Transverse colon (tissue), 4 donors: Measurements from ENCODE around the gene NFYC. TPM values are rescaled to one million over a fixed set of nuclear protein-coding genes. Genes with fewer than 3 reads are reported as not detected.

Experiments
- DNase-seq: peaks from one replicate; pipeline ENCODE4 v3.0.0-alpha.2; 2019
- H3K27ac ChIP-seq, 4 donors: fragments of 200-600 bp; sonication (generic); 2 replicates each; pipeline ENCODE4 v1.5.1; 2016 to 2018; ENCODE audit warnings: inconsistent platforms in 4 of 4
- H3K27me3 ChIP-seq: fragments of 200-600 bp; sonication (generic); 2 replicates; pipeline ENCODE4 v1.5.1; 2017; ENCODE audit warnings: inconsistent platforms
- H3K36me3 ChIP-seq, 4 donors: fragments of 200-600 bp; sonication (generic); 2 replicates each; pipeline ENCODE4 v1.5.1; 2017 to 2019; ENCODE audit warnings: inconsistent platforms in 4 of 4
- H3K4me1 ChIP-seq, 4 donors: fragments of 200-600 bp; sonication (generic); 2 replicates each; pipeline ENCODE4 v1.5.1; 2017 to 2020; ENCODE audit warnings: inconsistent platforms in 4 of 4
- H3K4me3 ChIP-seq, 4 donors: fragments of 200-600 bp; sonication (generic); 1 replicate in 1 of 4; 2 replicates in 3 of 4; pipeline versions ENCODE4 v1.5.1 to v1.6.1; 2017 to 2019; ENCODE audit warnings: inconsistent platforms in 4 of 4
- H3K9me3 ChIP-seq, 2 donors: fragments of 200-600 bp; sonication (generic); 2 replicates each; pipeline ENCODE4 v1.5.1; 2017 to 2019; ENCODE audit warnings: inconsistent platforms in 2 of 2
- EP300 ChIP-seq: sonication (generic); formaldehyde crosslinking; IDR thresholded peaks from one replicate; pipeline ENCODE4 v1.6.1; 2017; ENCODE audit warnings: antibody characterized with exemption, low read depth
- POLR2A ChIP-seq: fragments of 450-650 bp; IDR thresholded peaks from one replicate; pipeline ENCODE4 v1.6.1; 2016; ENCODE audit warnings: antibody characterized with exemption, mild to moderate bottlenecking, moderate library complexity
- POLR2AphosphoS5 ChIP-seq, 3 donors: sonication (generic); formaldehyde crosslinking; IDR thresholded peaks; one replicate each; pipeline ENCODE4 v1.6.1; 2016; ENCODE audit warnings: antibody characterized with exemption in 3 of 3
- WGBS, 2 donors: methylation state at CpG; one replicate each; pipeline ENCODE4 v1.1.5; 2018; ENCODE audit warnings: low coverage in 1 of 2; 5-methylcytosine and 5-hydroxymethylcytosine counted together
- in situ Hi-C, 4 donors: fragments of 200-750 bp; cut with MboI; loops; one replicate each; pipeline versions ENCODE4 v1.15.0 to v1.15.1; 2017; ENCODE audit warnings: low sequenced_read_pairs in 3 of 4, low pct_ligation_motif_present in 1 of 4, low pct_unique_long_range_greater_than_20kb in 1 of 4
- intact Hi-C: fragments of 100-400 bp; cut with DNase I; formaldehyde crosslinking; loops from one replicate; pipeline ENCODE4 v1.15.1; 2023; ENCODE audit warnings: low total_unique reads
- total RNA-seq, 4 donors: library from RNA; depleted of rRNA; stranded (reverse); fragments of >200 nt; gene quantifications; one replicate each; pipeline ENCODE4 v1.1.0, GENCODE V29; 2016
- TF ChIP-seq, protein P1 (sequence below), 5 experiments: fragments of 200-600 bp in 3 of 5; fragments of 450-650 bp in 2 of 5; sonication (generic) in 3 of 5; IDR thresholded peaks; 1 replicate in 2 of 5; 2 replicates in 3 of 5; pipeline ENCODE4 v1.5.1; 2016 to 2017; ENCODE audit warnings: antibody characterized with exemption in 5 of 5, inconsistent platforms in 3 of 5, mild to moderate bottlenecking in 2 of 5, moderate library complexity in 1 of 5

Gene NFYC
- total RNA-seq, 4 donors from 2014 or later = 34.4 to 101 (median 76.4) TPM

DNA sequence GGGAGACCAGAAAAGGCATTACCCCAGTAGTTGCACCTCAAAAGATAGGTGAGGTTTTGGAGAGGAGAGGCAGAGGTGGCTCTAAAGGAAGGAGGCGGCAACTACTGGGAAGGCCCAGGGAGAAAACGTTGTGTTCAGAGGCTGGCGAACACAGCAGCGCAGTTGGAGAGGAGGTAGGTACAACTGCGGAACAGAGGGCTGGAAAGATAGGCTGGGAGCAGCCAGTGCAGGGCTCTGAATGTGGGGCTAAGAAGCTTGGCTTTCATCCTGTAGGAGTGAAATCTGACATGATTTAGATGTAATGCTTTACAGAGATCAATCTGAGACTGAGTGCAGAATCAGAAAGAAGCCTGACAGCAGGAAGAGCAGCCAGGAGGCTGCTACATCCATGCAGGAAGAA, 39.0 kb upstream of the NFYC start:
- Histone ChIP-seq H3K27me3 (no peaks in the 10 kb centered on the region), H3K27ac (peak overlapping the region in 3 of 4 donors; percentile 31 to 60 (median 51)), H3K4me1 (peaks cover 0 to 13% (median 8%) of the 10 kb centered on the region in 4 donors), H3K36me3 (no peaks in the 10 kb centered on the region), H3K9me3 (no peaks in the 10 kb centered on the region), H3K4me3 (no peak overlapping the region)
- intact Hi-C loops = no loop called here
- no peak for TF ChIP-seq POLR2AphosphoS5 (IDR thresholded peaks at IDR 0.05)
- TF ChIP-seq, protein P1, sequence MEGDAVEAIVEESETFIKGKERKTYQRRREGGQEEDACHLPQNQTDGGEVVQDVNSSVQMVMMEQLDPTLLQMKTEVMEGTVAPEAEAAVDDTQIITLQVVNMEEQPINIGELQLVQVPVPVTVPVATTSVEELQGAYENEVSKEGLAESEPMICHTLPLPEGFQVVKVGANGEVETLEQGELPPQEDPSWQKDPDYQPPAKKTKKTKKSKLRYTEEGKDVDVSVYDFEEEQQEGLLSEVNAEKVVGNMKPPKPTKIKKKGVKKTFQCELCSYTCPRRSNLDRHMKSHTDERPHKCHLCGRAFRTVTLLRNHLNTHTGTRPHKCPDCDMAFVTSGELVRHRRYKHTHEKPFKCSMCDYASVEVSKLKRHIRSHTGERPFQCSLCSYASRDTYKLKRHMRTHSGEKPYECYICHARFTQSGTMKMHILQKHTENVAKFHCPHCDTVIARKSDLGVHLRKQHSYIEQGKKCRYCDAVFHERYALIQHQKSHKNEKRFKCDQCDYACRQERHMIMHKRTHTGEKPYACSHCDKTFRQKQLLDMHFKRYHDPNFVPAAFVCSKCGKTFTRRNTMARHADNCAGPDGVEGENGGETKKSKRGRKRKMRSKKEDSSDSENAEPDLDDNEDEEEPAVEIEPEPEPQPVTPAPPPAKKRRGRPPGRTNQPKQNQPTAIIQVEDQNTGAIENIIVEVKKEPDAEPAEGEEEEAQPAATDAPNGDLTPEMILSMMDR (IDR thresholded peaks at IDR 0.05) = no peak
- TF ChIP-seq POLR2A = no peak
- TF ChIP-seq EP300 = no peak
- WGBS, 2 donors = 84% methylated on average over 5 of the region's 5 CpGs; no CpG with 5 or more reads in 1 of the 2 donors
- no peak for DNase-seq
- in situ Hi-C loops = no loop called here

DNA sequence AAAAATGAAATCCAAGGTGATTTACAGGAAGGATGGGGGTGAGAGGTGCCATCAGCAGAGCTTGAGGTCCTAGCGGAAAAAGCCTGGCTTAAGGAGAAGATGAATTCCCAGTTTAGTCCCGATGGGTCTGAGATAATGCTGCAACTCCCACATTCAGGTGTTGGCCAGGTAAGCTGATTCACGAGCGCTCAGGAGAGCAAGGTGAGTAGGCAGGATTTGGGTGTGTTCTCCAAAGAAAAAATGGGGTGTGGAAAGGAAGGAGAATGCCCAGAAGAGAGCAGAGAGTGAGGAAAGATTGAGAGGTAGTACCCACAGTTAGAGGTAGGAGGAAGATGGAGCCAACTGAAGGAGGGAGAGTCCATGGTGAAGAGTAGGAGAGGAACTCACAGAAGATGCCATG, 38.5 kb upstream of the NFYC start:
- TF ChIP-seq, protein P1 (IDR thresholded peaks at IDR 0.05) = no peak
- no peaks in the 10 kb centered on the region for H3K36me3 ChIP-seq
- H3K27me3 ChIP-seq = no peaks in the 10 kb centered on the region
- DNase-seq = no peak
- no peaks in the 10 kb centered on the region for H3K9me3 ChIP-seq
- peaks cover 0 to 13% (median 8%) of the 10 kb centered on the region in 4 donors for H3K4me1 ChIP-seq
- WGBS, 2 donors = 81% methylated on average over 2 to 4 of the region's 4 CpGs
- H3K27ac ChIP-seq = no peak overlapping the region
- no peak overlapping the region for H3K4me3 ChIP-seq
- intact Hi-C loops = no loop called here
- in situ Hi-C loops = no loop called here

DNA sequence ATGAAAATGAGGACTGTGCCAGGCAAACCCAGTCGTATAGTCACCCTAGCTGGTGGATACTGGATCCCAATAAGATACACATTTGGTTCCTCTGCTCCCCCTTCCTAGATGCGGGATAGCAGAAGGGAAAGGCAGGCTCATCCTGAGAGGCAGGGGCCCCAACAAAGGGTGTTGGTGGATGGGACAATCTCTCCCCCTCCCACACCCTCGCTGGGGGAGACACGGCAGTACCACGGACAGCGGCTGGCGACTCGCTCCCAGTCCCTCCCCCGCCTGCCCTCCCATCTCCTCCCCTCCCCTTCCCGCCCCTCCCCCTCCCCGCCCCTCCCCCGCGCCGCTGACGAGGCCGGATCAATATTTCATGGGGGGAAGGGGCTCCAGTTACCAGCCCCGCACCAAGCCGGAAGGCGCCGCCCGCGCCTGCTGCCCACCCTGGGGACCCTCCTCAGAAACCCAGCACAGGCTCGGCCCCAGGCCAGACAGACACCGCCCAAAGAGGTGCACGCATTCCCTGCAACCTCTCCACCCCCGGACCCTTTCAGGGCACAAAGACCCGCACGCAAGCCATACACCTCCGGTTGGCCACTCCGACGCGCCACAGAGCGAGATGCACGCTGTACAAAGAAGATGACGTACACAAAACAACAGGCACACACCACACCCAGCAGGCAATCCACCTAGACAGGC, 37.5 kb upstream of the NFYC start:
- Histone ChIP-seq H3K4me1 (peaks cover 0 to 13% (median 8%) of the 10 kb centered on the region in 4 donors), H3K27me3 (no peaks in the 10 kb centered on the region), H3K27ac (no peak overlapping the region), H3K36me3 (no peaks in the 10 kb centered on the region), H3K4me3 (no peak overlapping the region), H3K9me3 (no peaks in the 10 kb centered on the region)
- TF ChIP-seq, protein P1 (IDR thresholded peaks at IDR 0.05) = no peak
- no peak for TF ChIP-seq EP300
- 44% methylated on average over 31 of the region's 35 CpGs; no CpG with 5 or more reads in 1 of the 2 donors for WGBS, 2 donors
- in situ Hi-C loops (no loop called here), intact Hi-C loops (no loop called here)
- no peak for DNase-seq

DNA sequence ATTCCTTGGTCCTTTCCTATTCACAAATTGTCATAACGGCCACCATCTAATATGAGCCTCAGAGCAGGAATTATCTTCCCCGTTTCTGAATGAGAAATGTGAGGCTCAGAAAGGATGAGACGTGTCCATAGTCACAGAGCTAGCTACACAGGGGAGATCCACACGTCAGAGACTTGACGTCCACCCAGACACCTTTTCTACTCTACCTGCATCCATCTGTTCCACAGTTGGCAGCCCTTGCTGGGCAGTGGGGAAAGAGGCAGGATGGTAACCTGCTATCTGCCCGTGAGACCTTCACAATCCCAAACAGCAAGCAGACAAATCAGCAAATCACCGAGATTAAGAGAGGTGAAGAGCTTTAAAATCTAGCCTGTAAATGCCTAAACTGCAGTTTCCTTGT, 34.5 kb upstream of the NFYC start:
- intact Hi-C loops = no loop called here
- WGBS, 2 donors = 81 to 83% methylated on average over 2 to 7 of the region's 7 CpGs
- H3K4me1 ChIP-seq = peaks cover 0 to 5% (median 2%) of the 10 kb centered on the region in 4 donors
- no peaks in the 10 kb centered on the region for H3K9me3 ChIP-seq
- no peak overlapping the region for H3K27ac ChIP-seq
- in situ Hi-C loops = no loop called here
- no peaks in the 10 kb centered on the region for H3K36me3 ChIP-seq
- H3K4me3 ChIP-seq = no peak overlapping the region
- H3K27me3 ChIP-seq = no peaks in the 10 kb centered on the region
- no peak for DNase-seq
- no peak for TF ChIP-seq POLR2A
- no peak for TF ChIP-seq EP300
- TF ChIP-seq, protein P1 (IDR thresholded peaks at IDR 0.05) = no peak
- TF ChIP-seq POLR2AphosphoS5 (IDR thresholded peaks at IDR 0.05) = no peak
